AG09309 (cell line): ENCODE data around the gene APOA4.

Source experiments
- DNase-seq: peaks from one replicate; pipeline ENCODE4 v3.0.0-alpha.2; 2010; ENCODE audit warnings: low read depth
- H3K4me3 ChIP-seq: 2 replicates; pipeline ENCODE4 v1.5.1; 2011; ENCODE audit warnings: mild to moderate bottlenecking, low read depth, low read length, moderate library complexity; ENCODE audit not compliant: control insufficient read depth
- CTCF ChIP-seq: IDR thresholded peaks from 2 replicates; pipeline ENCODE4 v1.5.1; 2011; ENCODE audit warnings: mild to moderate bottlenecking, low read depth, low read length, inconsistent platforms; ENCODE audit not compliant: insufficient read depth, control insufficient read depth; ENCODE audit errors: missing control alignments

Gene APOA4

GRCh38 chr11:116796548-116796947 is 26.6 kb downstream of the APOA4 start:
- H3K4me3 ChIP-seq: no peak overlapping the region
- DNase-seq: no peak
- TF ChIP-seq CTCF: no peak

- no peak for TF ChIP-seq CTCF
- no peak overlapping the region for H3K4me3 ChIP-seq
- DNase-seq: no peak
Observed at GRCh38 chr11:116794851-116795250, 28.3 kb downstream of the APOA4 start.

- H3K4me3 ChIP-seq: no peak overlapping the region
- no peak for TF ChIP-seq CTCF
- DNase-seq: no peak
Observed at GRCh38 chr11:116793772-116794097, 29.4 kb downstream of the APOA4 start.

- no peak for TF ChIP-seq CTCF
- DNase-seq: no peak
- no peak overlapping the region for H3K4me3 ChIP-seq
Observed at GRCh38 chr11:116792869-116793771, 30.0 kb downstream of the APOA4 start.

GRCh38 chr11:116792144-116792868 is 30.8 kb downstream of the APOA4 start:
- no peak overlapping the region for H3K4me3 ChIP-seq
- no peak for TF ChIP-seq CTCF
- no peak for DNase-seq

GRCh38 chr11:116791813-116792143 is 31.3 kb downstream of the APOA4 start, which contains the start of gene APOA5:
Gene APOA5, minus strand, starts transcription at chr11:116791879. Its CDS starts 19 bp downstream, at chr11:116791860.
- no peak for TF ChIP-seq CTCF
- H3K4me3 ChIP-seq: no peak within 1 kb of the TSS
- DNase-seq: no peak
